ENCODE data around the gene ESPNL.

Gene ESPNL

GRCh38 chr2:238082151-238082550 is 18.0 kb upstream of the ESPNL start:
- Mint-ChIP-seq H3K27ac (no peak overlapping the region), H3K4me3 (no peak overlapping the region), H3K36me3 (ENCODE audit: low read depth) (peaks cover 85% of the 10 kb centered on the region), H3K27me3 (ENCODE audit: low read depth) (no peaks in the 10 kb centered on the region), H3K4me1 (no peaks in the 10 kb centered on the region), H3K9me3 (peaks cover 17% of the 10 kb centered on the region)
- no peak for TF ChIP-seq CTCF (IDR thresholded peaks at IDR 0.05; ENCODE audit: unreplicated experiment in 3 of 3)

- H3K4me1 Mint-ChIP-seq, result no peaks in the 10 kb centered on the region
- H3K4me3 Mint-ChIP-seq, result no peak overlapping the region
- no peak overlapping the region for H3K27ac Mint-ChIP-seq
- no peaks in the 10 kb centered on the region for H3K27me3 Mint-ChIP-seq (ENCODE audit: low read depth)
- H3K9me3 Mint-ChIP-seq, result peaks cover 13% of the 10 kb centered on the region
- TF ChIP-seq CTCF (IDR thresholded peaks at IDR 0.05; ENCODE audit: unreplicated experiment in 3 of 3), result no peak
- peaks cover 82% of the 10 kb centered on the region for H3K36me3 Mint-ChIP-seq (ENCODE audit: low read depth)
These were observed 17.3 kb upstream of the ESPNL start for GRCh38 chr2:238082827-238083226.

- Mint-ChIP-seq H3K9me3 (peaks cover 13% of the 10 kb centered on the region), H3K27ac (no peak overlapping the region), H3K4me1 (no peaks in the 10 kb centered on the region), H3K36me3 (ENCODE audit: low read depth) (peaks cover 72% of the 10 kb centered on the region), H3K4me3 (no peak overlapping the region), H3K27me3 (ENCODE audit: low read depth) (no peaks in the 10 kb centered on the region)
- no peak for TF ChIP-seq CTCF (IDR thresholded peaks at IDR 0.05; ENCODE audit: unreplicated experiment in 3 of 3)
These were observed 16.2 kb upstream of the ESPNL start for GRCh38 chr2:238083919-238084318.

- Mint-ChIP-seq H3K27me3 (ENCODE audit: low read depth) (no peaks in the 10 kb centered on the region), H3K4me1 (no peaks in the 10 kb centered on the region), H3K36me3 (ENCODE audit: low read depth) (peaks cover 64% of the 10 kb centered on the region), H3K27ac (no peak overlapping the region), H3K9me3 (peaks cover 8% of the 10 kb centered on the region), H3K4me3 (no peak overlapping the region)
- no peak for TF ChIP-seq CTCF (IDR thresholded peaks at IDR 0.05; ENCODE audit: unreplicated experiment in 3 of 3)
These were observed 15.4 kb upstream of the ESPNL start for GRCh38 chr2:238084761-238085160.

- Mint-ChIP-seq H3K27me3 (ENCODE audit: low read depth) (no peaks in the 10 kb centered on the region), H3K27ac (no peak overlapping the region), H3K4me3 (no peak overlapping the region), H3K4me1 (no peaks in the 10 kb centered on the region), H3K9me3 (no peaks in the 10 kb centered on the region), H3K36me3 (ENCODE audit: low read depth) (peaks cover 56% of the 10 kb centered on the region)
- TF ChIP-seq CTCF (IDR thresholded peaks at IDR 0.05; ENCODE audit: unreplicated experiment in 3 of 3), result no peak
These were observed 14.2 kb upstream of the ESPNL start for GRCh38 chr2:238085899-238086298.

GRCh38 chr2:238087211-238087610 is 12.9 kb upstream of the ESPNL start:
- Mint-ChIP-seq H3K4me1 (no peaks in the 10 kb centered on the region), H3K9me3 (no peaks in the 10 kb centered on the region), H3K36me3 (ENCODE audit: low read depth) (peaks cover 45% of the 10 kb centered on the region), H3K27me3 (ENCODE audit: low read depth) (no peaks in the 10 kb centered on the region), H3K27ac (no peak overlapping the region), H3K4me3 (no peak overlapping the region)
- TF ChIP-seq CTCF (IDR thresholded peaks at IDR 0.05; ENCODE audit: unreplicated experiment in 3 of 3), result no peak

All from nephron (organoid).